Measurements from ENCODE around the gene SLC1A5. TPM values are rescaled to one million over a fixed set of nuclear protein-coding genes. Genes with fewer than 3 reads are reported as not detected.
A peak's percentile ranks its signal among the peaks of the same experiment; 100 is the strongest.

SLC1A5 gene
- total RNA-seq, 4 donors from 2014 or later = 16.2 to 56.7 (median 38.8) TPM

- no peak for ATAC-seq
- no peaks in the 10 kb centered on the region for H3K27me3 ChIP-seq
- peaks cover 0 to 4% of the 10 kb centered on the region in 2 donors for H3K36me3 ChIP-seq
- 60 to 61% methylated on average over 3 of the region's 4 CpGs for WGBS, 2 donors (ENCODE audit: low coverage in 1 of 2)
- peaks cover 9 to 92% (median 54%) of the 10 kb centered on the region in 3 donors for H3K4me1 ChIP-seq
- H3K27ac ChIP-seq = no peak overlapping the region
- H3K9me3 ChIP-seq = no peaks in the 10 kb centered on the region
- no peak for TF ChIP-seq POLR2A (IDR thresholded peaks at IDR 0.05)
- no peak for TF ChIP-seq POLR2AphosphoS5 (IDR thresholded peaks at IDR 0.05)
- TF ChIP-seq EP300 (IDR thresholded peaks at IDR 0.05) = no peak
- TF ChIP-seq, protein P1, sequence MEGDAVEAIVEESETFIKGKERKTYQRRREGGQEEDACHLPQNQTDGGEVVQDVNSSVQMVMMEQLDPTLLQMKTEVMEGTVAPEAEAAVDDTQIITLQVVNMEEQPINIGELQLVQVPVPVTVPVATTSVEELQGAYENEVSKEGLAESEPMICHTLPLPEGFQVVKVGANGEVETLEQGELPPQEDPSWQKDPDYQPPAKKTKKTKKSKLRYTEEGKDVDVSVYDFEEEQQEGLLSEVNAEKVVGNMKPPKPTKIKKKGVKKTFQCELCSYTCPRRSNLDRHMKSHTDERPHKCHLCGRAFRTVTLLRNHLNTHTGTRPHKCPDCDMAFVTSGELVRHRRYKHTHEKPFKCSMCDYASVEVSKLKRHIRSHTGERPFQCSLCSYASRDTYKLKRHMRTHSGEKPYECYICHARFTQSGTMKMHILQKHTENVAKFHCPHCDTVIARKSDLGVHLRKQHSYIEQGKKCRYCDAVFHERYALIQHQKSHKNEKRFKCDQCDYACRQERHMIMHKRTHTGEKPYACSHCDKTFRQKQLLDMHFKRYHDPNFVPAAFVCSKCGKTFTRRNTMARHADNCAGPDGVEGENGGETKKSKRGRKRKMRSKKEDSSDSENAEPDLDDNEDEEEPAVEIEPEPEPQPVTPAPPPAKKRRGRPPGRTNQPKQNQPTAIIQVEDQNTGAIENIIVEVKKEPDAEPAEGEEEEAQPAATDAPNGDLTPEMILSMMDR (IDR thresholded peaks at IDR 0.05) = no peak
- no peak overlapping the region for H3K4me3 ChIP-seq
Observed at GRCh38 chr19:46742926-46743480, 45.4 kb downstream of the SLC1A5 start.

DNA sequence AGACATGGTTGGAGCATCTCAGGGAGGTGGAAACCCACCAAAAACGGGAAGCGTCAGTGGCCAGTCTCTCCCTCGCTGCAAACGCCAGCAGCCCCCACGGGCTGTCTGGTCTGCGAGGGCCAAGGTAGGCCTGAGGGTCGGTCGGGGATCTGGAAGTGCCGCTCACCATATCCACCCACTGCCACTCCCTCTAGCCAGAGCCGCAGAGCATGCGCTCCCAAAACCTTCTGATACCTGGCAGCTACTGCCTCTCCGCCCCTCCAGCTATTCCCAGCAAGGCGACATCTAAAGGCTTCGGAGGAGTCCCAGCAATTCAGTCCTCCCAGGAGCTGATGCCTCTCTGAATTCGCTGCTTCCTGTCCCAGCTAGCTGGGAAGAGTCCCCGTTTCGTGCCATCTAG is 46.9 kb downstream of the SLC1A5 start:
- no peak for ATAC-seq
- H3K27me3 ChIP-seq = no peaks in the 10 kb centered on the region

DNA sequence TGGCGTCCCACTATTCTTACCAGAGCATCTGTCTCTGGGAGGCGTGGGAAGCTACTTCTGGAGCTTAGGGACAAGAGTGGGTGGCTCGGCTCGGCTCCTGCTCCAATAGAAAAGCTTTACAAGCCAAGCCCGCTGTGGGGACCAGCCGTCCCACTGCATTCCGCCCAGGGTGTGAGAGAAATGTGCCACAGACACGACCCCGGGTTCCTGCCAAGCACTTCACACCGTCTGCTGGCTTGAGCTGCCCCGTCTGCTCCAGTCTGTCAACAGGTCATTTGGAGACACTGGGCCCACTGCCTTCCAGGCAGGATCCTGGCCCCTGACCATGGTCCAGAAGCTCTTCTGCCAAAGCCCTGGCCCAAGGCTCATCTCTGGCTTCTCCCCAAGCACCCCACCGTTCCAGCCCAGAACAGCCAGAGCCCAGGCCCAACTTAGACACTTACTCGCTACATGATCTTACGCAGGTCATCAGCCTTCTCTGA is 49.1 kb downstream of the SLC1A5 start:
- TF ChIP-seq POLR2AphosphoS5 (IDR thresholded peaks at IDR 0.05) (peak; percentile 18), EP300 (IDR thresholded peaks at IDR 0.05) (no peak)
- H3K27ac ChIP-seq = peak overlapping the region; percentile 73 to 82 (median 75)
- 26 to 31% methylated on average over 3 to 4 of the region's 14 CpGs for WGBS, 2 donors (ENCODE audit: low coverage in 1 of 2)
- peaks cover 0 to 41% of the 10 kb centered on the region in 2 donors for H3K36me3 ChIP-seq
- no peaks in the 10 kb centered on the region for H3K27me3 ChIP-seq
- ATAC-seq = peak; percentile 92
- H3K4me3 ChIP-seq = no peak overlapping the region
- H3K9me3 ChIP-seq = no peaks in the 10 kb centered on the region
- peaks cover 9 to 85% (median 48%) of the 10 kb centered on the region in 3 donors for H3K4me1 ChIP-seq

More for the DNA sequence above, 46.9 kb downstream of the SLC1A5 start:
- Histone ChIP-seq H3K4me1 (peaks cover 9 to 92% (median 58%) of the 10 kb centered on the region in 3 donors), H3K36me3 (peaks cover 0 to 20% of the 10 kb centered on the region in 2 donors), H3K27ac (peak overlapping the region in 2 of 4 donors; percentile 0 to 73), H3K4me3 (no peak overlapping the region), H3K9me3 (no peaks in the 10 kb centered on the region)
- no peak for TF ChIP-seq POLR2A (IDR thresholded peaks at IDR 0.05)
- TF ChIP-seq, protein P1 (IDR thresholded peaks at IDR 0.05) = no peak
- TF ChIP-seq EP300 (IDR thresholded peaks at IDR 0.05) = no peak
- no peak for TF ChIP-seq POLR2AphosphoS5 (IDR thresholded peaks at IDR 0.05)
- WGBS, 2 donors (ENCODE audit: low coverage in 1 of 2) = 63 to 69% methylated on average over 3 to 5 of the region's 17 CpGs

DNA sequence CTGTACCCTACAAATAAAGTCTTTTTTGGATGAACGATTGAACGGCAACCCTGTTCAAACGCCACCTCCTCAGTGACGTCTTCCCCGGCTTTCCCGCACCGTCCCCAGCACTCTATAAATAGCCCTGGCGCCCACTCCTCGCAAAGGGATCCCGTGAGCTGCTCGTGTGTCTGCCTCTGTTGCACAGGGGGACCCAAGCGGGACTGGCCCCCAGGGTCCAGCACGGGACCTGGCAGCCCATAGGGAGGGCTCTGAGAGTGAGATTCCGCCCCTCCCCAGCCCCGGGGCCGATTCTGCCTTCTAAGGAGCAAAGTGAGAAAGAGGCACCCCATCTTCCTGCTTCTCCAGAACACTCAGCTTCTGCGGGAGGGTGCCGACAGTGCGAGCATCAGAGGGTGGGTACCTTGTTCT is 50.6 kb downstream of the SLC1A5 start:
- H3K36me3 ChIP-seq = peaks cover 0 to 57% of the 10 kb centered on the region in 2 donors
- TF ChIP-seq EP300 (IDR thresholded peaks at IDR 0.05) = no peak
- TF ChIP-seq POLR2AphosphoS5 (IDR thresholded peaks at IDR 0.05) = no peak
- TF ChIP-seq, protein P1 (IDR thresholded peaks at IDR 0.05) = no peak
- TF ChIP-seq POLR2A (IDR thresholded peaks at IDR 0.05) = no peak
- H3K27me3 ChIP-seq = no peaks in the 10 kb centered on the region
- peak overlapping the region in 3 of 4 donors; percentile 40 to 82 (median 73) for H3K27ac ChIP-seq
- 57% methylated on average over 7 of the region's 19 CpGs; no CpG with 5 or more reads in 1 of the 2 donors for WGBS, 2 donors (ENCODE audit: low coverage in 1 of 2)
- ATAC-seq = no peak
- H3K4me3 ChIP-seq = no peak overlapping the region
- peaks cover 9 to 71% (median 36%) of the 10 kb centered on the region in 3 donors for H3K4me1 ChIP-seq
- no peaks in the 10 kb centered on the region for H3K9me3 ChIP-seq

DNA sequence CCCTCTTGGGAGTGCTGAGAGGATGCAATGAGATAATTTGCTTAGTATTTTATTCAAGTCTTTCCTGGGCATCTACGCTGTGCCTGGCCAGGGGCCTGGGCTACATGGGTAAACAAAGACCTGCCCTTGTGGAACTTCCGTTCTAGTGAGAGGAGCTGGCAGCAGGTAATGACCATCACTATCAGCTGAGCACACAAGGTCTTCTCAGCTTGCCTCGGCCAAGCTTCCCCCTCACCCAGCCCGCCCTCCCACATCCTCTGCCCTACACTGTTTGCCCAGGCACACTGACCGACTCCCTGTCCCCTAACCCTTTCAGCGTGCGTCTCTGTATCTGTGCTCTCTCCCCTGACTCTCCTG is 51.1 kb downstream of the SLC1A5 start:
- WGBS, 2 donors (ENCODE audit: low coverage in 1 of 2) = 70% methylated on average over 4 of the region's 7 CpGs; no CpG with 5 or more reads in 1 of the 2 donors
- H3K9me3 ChIP-seq = no peaks in the 10 kb centered on the region

More for the DNA sequence above, 51.1 kb downstream of the SLC1A5 start:
- Histone ChIP-seq H3K4me3 (no peak overlapping the region), H3K36me3 (peaks cover 0 to 62% of the 10 kb centered on the region in 2 donors), H3K27ac (peak overlapping the region in 3 of 4 donors; percentile 40 to 82 (median 73)), H3K4me1 (peaks cover 9 to 71% (median 36%) of the 10 kb centered on the region in 3 donors), H3K27me3 (no peaks in the 10 kb centered on the region)
- ATAC-seq = no peak
- no peak for TF ChIP-seq POLR2A (IDR thresholded peaks at IDR 0.05)
- no peak for TF ChIP-seq EP300 (IDR thresholded peaks at IDR 0.05)
- no peak for TF ChIP-seq POLR2AphosphoS5 (IDR thresholded peaks at IDR 0.05)
- TF ChIP-seq, protein P1 (IDR thresholded peaks at IDR 0.05) = no peak
